Embryonic facial prominence (tissue), 1 donor: ENCODE results near the gene UBQLN2.
"Not testable (repeated sequence)": the region's sequence is repeated elsewhere in the genome, so short reads cannot be mapped to it uniquely, and the experiment has no call there.

Experiments
- DNase-seq: peaks from one replicate; pipeline ENCODE4 v3.0.0-alpha.2; 2016; ENCODE audit errors: extremely low spot score

Gene UBQLN2

DNA sequence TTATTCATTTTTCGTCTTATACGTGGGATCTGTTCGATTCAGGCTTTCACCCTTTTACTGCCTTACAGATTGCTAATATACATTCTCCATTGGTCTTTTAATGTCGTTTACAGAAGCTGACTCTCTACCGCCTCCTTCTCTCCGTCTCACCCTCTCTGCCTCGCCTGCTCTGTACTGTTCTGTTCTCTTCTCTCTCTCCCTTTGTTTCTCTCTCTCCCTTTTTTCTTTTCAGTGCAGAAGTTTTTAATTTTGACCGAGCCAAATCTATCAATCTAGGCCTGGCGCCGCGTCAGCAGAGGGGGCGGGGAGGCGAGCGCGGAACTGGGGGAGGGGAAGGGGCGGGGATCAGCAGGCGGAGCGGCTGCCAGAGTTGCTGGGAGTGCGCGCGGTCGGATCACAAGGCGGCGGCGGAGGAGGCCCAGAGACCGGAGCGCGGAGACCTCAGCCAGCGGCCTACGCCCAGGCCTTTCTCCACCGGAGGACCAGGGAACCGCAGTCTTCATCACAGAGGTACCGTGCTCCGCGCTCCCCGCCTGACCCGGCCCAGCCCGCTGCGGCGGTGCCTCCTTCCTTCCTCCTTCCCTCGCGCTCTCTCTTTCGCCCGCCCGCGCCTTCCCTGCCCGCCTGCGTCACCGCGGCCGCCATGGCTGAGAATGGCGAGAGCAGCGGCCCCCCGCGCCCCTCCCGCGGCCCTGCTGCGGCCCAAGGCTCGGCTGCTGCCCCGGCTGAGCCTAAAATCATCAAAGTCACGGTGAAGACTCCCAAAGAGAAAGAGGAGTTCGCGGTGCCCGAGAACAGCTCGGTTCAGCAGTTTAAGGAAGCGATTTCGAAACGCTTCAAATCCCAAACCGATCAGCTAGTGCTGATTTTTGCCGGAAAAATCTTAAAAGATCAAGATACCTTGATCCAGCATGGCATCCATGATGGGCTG is at the start of gene UBQLN2:
UBQLN2 (plus strand) TSS at position 397 of the 931 bp plus-strand sequence; CDS start at position 644, 247 bp downstream.
- peak; percentile 71 for DNase-seq

DNA sequence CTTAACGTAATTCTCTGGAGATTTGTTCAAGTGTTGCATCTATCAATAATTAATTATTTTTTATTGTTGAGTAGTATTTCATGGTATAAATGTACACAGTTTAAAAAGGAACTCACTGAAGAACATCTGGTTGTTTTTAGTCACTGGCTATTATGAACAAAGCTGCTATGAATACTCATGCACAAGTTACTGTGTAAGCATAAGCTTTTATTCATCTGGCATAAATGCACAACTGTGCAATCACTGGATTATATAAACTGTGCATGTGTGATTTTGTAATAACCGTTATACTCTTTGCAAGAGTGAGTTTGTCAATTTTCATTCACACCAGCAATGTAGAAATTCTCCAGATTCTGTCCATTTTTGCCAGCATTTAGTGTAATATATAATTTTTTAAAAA is 43.8 kb upstream of the UBQLN2 start:
- no peak for DNase-seq

DNA sequence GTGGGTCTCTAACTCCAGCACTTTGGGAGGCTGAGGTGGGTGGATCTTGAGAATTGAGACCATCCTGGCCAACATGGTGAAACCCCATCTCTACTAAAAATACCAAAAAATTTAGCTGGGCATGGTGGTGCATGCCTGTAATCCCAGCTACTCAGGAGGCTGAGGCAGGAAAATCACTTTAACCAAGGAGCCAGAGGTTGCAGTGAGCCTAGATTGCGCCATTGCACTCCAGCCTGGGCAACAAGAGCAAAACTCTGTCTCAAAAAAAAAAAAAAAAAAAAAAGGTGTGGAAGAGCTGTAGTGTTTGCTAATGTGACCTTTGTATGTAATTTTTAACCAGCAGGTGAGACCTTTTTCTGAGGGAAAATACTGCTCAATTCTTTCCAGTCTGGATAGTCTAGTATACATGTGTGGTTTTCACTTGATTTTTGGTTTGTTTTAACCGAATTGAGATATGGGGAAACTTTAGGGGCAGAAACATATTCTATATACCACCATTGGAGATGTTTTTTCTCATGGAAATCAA is 33.9 kb upstream of the UBQLN2 start:
- not testable (repeated sequence) for DNase-seq

DNA sequence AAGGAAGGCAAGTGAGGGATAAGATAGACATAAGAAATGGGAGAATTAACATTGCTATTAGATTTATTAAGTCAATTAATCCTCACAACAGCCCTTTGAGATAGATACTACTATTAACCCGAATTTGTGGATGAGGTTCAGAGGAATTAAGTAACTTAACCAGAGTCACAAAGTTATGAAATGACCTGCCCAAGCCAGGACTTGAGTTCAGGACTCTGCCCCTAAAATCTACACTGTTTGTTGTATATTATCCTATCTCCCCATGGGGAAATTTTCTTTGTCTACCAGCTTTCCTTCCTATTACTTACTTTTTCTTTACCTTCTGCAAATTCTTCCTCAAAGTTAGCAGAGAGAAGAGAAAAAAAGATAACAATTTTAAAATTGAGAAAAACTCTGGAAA is 33.4 kb upstream of the UBQLN2 start:
- no peak for DNase-seq

DNA sequence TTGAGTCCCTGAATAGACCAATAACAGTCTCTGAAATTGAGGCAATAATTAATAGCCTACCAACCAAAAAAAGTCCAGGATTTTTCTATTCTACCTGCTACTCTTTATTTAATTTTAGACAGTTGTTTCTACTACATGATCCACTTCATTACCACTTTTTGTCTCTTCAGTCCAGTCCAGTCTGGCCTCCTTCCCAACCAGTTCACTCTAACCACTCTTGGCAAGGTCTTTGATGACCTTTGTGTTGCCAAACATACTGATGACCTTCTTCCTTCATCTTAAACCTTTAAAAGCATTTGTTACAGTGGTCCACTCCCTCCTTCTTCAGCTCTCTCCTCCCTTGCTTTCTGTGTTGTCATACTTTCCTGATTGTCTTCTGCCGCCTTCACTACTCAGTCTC is 12.8 kb upstream of the UBQLN2 start:
- no peak for DNase-seq

DNA sequence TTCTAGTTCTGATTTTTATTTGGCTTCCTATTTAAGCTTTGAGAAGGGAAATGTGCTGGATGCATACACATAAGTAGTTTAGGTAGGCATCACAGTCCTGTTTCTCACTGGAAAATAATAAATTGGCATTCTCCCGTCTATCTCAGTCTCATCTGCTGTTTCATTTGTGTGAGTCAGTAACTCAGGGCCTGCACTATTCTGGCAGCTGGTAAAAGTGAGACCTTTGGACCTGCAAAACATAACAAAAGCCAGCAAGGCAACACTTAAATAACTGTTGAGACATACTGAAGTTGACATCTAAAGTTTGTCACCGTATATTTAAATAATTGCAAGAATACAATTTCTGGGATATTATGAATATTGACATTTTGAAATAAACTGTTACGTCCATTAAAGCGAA is 8.6 kb upstream of the UBQLN2 start:
- DNase-seq: no peak

DNA sequence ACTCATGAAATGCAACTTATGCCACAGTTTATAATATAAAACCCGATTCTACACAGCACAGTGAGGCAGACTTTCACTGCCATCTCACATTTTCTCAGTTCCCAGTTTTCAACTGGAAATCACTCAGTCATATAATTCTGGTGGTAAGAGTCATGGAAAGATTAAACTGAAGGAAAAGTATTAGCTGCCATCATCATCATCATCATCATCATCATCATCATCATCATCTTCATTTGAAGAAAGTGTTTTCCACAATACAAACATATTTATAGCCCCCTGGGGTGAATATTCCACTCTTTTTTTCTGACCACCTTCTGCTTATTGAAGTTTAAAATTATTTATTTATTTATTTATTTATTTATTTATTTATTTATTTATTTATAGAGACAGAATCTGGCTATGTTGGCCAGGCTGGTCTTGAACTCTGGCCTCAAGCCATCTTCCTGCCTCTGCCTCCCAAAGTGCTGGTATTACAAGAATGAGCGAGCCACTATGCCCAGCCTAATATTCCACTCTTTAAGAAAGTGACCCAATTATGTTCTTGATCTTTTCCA is 6.0 kb upstream of the UBQLN2 start:
- no peak for DNase-seq

DNA sequence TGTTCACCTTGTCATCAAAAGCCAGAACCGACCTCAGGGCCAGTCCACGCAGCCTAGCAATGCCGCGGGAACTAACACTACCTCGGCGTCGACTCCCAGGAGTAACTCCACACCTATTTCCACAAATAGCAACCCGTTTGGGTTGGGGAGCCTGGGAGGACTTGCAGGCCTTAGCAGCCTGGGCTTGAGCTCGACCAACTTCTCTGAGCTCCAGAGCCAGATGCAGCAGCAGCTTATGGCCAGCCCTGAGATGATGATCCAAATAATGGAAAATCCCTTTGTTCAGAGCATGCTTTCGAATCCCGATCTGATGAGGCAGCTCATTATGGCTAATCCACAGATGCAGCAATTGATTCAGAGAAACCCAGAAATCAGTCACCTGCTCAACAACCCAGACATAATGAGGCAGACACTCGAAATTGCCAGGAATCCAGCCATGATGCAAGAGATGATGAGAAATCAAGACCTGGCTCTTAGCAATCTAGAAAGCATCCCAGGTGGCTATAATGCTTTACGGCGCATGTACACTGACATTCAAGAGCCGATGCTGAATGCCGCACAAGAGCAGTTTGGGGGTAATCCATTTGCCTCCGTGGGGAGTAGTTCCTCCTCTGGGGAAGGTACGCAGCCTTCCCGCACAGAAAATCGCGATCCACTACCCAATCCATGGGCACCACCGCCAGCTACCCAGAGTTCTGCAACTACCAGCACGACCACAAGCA is 898 bp downstream of the UBQLN2 start:
- DNase-seq: no peak

DNA sequence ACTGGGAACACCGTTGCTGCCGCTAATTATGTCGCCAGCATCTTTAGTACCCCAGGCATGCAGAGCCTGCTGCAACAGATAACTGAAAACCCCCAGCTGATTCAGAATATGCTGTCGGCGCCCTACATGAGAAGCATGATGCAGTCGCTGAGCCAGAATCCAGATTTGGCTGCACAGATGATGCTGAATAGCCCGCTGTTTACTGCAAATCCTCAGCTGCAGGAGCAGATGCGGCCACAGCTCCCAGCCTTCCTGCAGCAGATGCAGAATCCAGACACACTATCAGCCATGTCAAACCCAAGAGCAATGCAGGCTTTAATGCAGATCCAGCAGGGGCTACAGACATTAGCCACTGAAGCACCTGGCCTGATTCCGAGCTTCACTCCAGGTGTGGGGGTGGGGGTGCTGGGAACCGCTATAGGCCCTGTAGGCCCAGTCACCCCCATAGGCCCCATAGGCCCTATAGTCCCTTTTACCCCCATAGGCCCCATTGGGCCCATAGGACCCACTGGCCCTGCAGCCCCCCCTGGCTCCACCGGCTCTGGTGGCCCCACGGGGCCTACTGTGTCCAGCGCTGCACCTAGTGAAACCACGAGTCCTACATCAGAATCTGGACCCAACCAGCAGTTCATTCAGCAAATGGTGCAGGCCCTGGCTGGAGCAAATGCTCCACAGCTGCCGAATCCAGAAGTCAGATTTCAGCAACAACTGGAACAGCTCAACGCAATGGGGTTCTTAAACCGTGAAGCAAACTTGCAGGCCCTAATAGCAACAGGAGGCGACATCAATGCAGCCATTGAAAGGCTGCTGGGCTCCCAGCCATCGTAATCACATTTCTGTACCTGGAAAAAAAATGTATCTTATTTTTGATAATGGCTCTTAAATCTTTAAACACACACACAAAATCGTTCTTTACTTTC is 1.8 kb downstream of the UBQLN2 start:
- DNase-seq: no peak

DNA sequence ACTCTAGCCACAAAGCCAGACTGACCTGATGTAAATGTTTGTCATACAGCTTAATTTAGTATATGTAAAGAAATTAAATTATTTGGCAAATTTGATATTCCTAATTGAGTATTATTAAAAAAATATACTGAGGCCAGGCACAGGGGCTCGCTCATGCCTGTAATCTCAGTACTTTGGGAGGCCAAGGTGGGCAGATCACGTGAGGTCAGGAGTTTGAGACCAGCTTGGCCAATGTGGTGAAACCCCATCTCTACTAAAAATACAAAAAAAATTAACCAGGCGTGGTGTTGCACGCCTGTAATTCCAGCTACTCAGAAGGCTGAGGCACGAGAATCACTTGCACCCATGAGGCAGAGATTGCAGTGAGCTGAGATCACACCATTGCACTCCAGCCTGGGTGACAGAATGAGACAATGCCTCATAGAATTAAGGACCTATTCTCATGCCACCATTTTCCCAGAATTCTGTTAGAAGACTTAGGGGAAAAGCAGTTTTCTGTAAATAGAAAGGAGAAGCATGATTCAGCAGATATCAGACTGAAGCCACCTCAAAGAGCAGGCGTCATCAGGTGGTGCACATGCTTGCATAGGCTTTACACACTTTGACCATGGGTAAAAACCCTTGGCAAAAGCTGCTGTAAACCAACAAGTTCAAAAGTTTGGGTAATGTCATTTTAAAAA is 6.1 kb downstream of the UBQLN2 start:
- no peak for DNase-seq

DNA sequence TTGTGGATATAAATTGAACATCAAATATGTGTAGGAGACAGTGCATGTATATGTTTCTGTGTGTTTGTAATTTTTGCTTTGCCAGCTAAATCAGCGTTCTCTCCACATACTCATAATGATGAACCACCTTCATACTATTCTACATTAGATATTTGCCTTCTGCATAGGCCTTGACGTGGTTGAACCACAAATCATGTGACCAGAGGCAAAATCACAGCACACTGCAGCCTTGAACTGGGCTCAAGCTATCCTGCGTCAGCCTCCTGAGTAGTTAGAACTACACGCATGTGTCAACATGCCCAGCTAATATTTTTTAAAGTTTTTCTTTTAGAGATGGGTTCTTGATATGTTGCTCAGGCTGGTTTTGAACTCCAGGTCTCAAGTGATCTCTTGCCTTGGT is 9.5 kb downstream of the UBQLN2 start:
- no peak for DNase-seq

DNA sequence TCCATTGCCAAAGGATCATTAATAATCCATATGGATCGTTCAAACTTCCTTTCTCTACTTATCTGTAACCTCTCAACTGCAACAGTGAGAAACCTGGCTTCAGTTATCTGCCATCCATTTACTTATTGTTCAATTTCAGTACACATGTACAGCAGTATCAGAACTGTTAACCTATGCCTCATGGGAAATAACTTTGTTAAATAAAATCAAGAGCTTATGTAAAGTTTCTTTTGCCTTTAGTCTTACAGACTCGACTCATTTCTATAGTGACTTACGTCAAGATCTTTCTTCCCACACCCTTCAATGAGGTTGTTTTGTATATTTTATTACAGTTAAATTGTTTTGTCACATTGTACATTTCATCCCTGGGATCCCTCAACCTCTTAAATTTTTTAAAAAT is 11.4 kb downstream of the UBQLN2 start:
- DNase-seq: no peak

DNA sequence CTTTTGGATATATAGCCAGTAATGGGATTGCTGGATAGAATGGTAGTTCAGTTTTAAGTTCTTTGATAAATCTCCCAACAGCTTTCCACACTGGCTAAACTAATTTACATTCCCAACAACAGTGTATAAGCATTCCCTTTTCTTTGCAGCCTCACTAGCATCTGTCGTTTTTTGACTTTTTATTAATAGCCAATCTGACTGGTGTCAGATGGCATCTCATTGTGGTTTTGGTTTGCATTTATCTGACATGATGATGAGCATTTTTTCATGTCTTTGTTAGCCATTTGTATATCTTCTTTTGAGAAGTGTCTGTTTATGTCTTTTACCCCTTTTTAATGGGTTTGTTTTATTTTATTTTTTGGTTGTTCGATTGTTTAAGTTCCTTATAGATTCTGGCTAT is 13.3 kb downstream of the UBQLN2 start:
- no peak for DNase-seq

DNA sequence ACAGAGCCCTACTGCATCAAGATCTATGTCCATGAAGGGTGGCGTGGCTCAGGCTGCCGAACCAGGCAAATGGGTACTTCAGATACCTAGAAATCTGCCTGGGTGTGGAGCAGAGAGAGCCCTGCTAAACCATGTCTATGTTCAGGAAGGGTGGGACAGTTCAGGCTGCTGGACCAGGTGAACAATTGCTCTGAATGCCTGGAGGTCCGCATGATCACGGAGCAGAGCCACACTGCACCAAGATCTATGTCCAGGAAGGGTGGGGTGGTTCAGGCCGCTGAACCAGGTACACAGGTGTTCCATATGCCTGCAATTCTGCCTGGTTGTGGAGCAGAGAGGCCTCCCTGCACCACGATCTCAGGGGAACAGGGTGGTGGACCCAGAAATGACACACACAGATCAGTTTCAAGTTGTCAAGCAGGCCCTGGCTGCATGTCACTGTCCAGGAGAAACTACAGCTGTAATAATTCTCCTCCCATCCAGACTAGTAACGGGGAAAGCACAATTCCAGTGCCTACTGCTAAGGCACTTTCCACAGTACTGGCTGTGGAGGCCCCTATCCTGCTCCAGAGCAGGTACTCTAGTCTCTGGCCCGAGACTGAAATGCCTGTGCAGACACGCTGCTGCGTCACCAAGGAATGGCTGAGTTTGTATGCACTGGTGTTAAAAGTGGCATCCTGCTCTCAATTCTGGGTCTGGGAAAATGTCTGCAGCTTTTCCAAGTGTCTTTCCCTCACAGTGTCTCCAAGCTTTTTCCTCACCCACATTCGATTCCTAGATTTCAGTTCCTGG is 25.2 kb downstream of the UBQLN2 start:
- no peak for DNase-seq

DNA sequence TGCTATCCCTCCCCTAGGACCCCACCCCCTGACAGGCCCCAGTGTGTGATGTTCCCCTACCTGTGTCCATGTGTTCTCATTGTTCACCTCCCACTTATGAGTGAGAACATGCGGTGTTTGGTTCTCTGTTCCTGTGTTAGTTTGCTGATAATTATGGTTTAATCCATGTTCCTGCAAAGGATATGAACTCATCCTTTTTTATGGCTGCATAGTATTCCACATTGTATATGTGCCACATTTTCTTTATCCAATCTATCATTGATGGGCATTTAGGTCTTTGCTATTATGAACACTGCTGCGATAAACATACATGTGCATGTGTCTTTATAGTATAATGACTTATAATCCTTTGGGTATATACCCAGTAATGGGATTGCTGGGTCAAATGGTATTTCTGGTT is 28.4 kb downstream of the UBQLN2 start:
- not testable (repeated sequence) for DNase-seq

DNA sequence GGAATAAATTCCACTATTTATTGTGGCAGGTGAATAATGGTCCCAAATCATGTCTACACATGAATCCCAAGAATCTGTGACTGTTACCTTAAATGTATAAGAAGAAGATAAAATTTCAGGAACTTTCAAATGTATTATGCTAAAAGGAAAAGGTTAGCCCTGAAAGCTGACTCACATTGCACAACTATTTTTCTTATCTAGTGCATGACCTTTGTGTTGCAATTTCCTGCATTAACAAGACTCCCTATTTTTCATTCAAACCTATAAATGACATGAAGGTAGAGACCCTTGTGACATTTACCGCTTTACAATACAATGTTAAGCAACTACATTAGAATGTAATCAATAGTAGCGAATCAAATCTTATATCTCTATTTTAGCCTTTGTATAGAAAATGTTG is 36.7 kb downstream of the UBQLN2 start:
- no peak for DNase-seq

DNA sequence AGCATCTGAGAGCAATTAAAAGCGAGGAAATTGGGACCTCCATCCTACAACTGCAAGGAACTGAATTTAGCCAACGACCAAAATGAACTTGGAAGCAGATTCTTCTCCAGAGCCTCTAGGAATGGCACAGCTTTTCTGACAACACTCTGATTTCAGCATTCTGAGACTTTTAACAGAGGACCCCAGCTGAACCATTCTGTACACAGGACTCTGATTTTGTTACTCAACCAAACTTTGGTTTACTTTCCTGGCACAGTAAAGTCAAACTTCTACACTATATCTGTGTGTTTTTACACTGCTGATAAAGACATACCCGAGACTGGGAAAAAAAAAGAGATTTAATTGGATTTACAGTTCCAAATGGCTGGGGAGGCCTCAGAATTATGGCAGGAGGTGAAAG is 37.6 kb downstream of the UBQLN2 start:
- no peak for DNase-seq

DNA sequence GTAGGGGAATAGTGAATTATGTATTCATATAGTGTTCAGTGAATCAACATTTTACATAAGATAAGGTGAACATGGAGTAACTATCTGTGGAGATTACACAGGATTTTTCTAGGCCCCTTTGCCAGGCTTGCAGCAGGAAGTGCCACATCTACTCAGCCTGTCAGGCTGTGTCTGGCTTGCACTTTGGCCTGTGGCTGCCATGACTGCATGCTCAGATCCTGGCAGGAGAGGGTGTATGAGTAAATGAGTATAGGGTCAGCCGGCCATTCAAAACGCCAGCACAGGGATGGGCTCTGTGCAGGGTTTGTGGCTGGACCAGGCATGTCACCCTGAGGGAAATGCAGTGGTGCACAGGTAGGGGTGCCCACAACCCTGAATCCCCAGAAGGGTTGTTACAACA is 51.9 kb downstream of the UBQLN2 start:
- no peak for DNase-seq
